Measurements from ENCODE around the gene XRN2.

GRCh38 chr20:21376626-21377025 is 73.5 kb downstream of the XRN2 start:
- TF ChIP-seq CTCF (conservative IDR thresholded peaks at IDR 0.05 in 1 of 2, IDR thresholded peaks at IDR 0.05 in 1 of 2; ENCODE audit: extremely low read depth in 1 of 2, insufficient read depth in 1 of 2, low read depth in 1 of 2, low read length in 2 of 2) (no peak), EZH2 (IDR thresholded peaks at IDR 0.05; ENCODE audit: borderline replicate concordance, low read length) (no peak)
